Measurements from ENCODE around the gene SLPI.

Gene SLPI

DNA sequence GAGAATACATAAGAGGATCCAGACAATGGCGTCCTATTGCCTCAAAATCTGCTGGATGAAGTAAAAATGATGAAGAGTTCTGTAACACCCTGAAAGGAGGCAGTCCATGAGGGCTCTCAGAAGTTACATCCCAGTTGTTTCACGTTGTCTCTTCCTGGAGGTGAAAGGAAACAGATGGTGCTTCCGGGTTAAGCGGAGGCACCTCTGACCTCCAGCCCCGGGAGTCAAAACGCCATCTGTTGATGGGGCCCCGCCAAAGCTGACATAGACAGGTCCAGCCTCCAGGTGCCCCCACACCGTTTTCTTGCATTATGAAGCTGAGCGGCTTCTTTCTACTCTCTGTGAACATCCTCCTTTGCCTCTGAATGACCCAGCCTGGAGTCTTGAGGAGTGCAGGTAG lies 23.7 kb downstream of the SLPI start:
- H3K4me3 ChIP-seq = no peak overlapping the region
- no peak for DNase-seq
- H3K27ac ChIP-seq = no peak overlapping the region
- no peaks in the 10 kb centered on the region for H3K4me1 ChIP-seq
- no peaks in the 10 kb centered on the region for H3K36me3 ChIP-seq
- intact Hi-C loops (cut with DNase I; ENCODE audit: low total_unique reads) = no loop called here
- TF ChIP-seq, protein P1, sequence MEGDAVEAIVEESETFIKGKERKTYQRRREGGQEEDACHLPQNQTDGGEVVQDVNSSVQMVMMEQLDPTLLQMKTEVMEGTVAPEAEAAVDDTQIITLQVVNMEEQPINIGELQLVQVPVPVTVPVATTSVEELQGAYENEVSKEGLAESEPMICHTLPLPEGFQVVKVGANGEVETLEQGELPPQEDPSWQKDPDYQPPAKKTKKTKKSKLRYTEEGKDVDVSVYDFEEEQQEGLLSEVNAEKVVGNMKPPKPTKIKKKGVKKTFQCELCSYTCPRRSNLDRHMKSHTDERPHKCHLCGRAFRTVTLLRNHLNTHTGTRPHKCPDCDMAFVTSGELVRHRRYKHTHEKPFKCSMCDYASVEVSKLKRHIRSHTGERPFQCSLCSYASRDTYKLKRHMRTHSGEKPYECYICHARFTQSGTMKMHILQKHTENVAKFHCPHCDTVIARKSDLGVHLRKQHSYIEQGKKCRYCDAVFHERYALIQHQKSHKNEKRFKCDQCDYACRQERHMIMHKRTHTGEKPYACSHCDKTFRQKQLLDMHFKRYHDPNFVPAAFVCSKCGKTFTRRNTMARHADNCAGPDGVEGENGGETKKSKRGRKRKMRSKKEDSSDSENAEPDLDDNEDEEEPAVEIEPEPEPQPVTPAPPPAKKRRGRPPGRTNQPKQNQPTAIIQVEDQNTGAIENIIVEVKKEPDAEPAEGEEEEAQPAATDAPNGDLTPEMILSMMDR (IDR thresholded peaks at IDR 0.05) = no peak
- peaks cover 0 to 16% (median 7%) of the 10 kb centered on the region in 3 donors for H3K9me3 ChIP-seq
- peaks cover 0 to 5% of the 10 kb centered on the region in 2 donors for H3K27me3 ChIP-seq

DNA sequence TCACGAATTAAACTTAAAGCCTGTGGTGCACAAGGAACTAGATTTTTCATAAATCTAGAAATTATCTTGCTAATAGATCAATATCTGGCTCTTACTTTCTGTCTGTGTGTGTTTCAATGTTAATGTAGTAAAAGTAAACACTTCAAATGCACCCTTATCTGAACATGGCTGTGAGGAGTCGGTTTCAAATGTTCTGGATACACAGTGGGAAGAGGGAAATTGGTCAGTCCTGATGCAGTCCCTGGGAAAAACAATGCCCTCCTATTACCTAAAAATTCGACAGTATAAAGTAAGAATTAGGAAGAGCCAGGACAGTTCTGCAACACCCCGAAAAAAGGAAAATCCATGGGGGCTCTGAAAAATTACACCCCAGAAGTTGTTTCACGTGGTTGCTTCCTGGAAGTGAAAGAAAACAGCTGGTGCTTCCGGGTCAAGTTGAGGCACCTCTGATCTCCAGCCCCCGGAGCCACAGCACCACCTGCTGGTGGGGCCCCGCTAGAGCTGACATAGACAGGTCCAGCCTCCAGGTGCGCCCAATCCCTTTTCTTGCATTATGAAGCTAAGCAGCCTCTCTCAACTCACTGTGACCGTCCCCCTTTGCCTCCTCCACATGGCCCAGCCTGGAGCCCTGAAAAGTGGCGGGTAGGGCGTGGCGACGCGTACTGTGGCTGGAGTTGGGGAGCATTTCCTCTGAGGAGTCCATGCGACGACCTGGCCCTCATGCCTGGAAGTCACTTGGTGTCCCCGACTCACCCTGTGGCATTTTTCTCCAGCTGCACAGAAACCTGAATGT lies 24.9 kb downstream of the SLPI start:
- Histone ChIP-seq H3K4me1 (no peaks in the 10 kb centered on the region), H3K27me3 (no peaks in the 10 kb centered on the region), H3K36me3 (no peaks in the 10 kb centered on the region), H3K4me3 (no peak overlapping the region), H3K9me3 (peaks cover 0 to 5% (median 0%) of the 10 kb centered on the region in 3 donors), H3K27ac (no peak overlapping the region)
- TF ChIP-seq, protein P1 (IDR thresholded peaks at IDR 0.05) = no peak
- intact Hi-C loops (cut with DNase I; ENCODE audit: low total_unique reads) = no loop called here
- DNase-seq = no peak

DNA sequence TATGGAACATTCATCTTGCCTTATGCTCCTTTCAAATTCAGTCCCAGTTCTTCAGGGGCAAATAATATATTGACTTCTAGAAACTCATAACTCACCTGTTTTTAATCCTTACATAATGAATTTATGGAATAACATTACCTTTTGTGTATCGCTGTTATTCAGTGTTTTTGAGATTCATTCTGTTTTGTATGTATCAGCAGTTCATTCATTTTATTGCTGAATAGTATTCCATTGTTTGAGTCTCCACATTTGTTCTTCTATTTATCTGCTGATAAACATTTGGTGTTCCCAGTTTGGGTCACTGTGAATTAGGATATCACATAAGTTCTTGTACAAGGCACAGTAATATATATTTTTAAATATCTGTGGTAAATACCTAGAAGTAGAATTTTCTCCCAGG lies 28.1 kb downstream of the SLPI start:
- no peak for DNase-seq
- Histone ChIP-seq H3K4me3 (no peak overlapping the region), H3K27ac (no peak overlapping the region), H3K27me3 (no peaks in the 10 kb centered on the region), H3K9me3 (no peaks in the 10 kb centered on the region), H3K4me1 (no peaks in the 10 kb centered on the region), H3K36me3 (no peaks in the 10 kb centered on the region)
- intact Hi-C loops (cut with DNase I; ENCODE audit: low total_unique reads) = no loop called here
- TF ChIP-seq, protein P1 (IDR thresholded peaks at IDR 0.05) = no peak

DNA sequence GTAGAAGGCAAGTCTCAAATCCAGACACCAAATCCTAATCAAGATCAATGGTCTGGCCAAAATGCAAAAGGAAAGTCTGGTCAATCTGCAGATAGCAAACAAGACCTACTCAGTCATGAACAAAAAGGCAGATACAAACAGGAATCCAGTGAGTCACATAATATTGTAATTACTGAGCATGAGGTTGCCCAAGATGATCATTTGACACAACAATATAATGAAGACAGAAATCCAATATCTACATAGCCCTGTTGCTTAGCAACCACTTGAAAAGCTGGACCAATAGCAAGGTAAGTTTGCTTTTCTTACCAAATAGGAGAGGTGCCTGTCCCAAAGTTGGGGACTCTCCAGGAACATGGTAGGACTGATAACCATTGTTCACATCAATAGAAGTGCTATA lies 31.2 kb downstream of the SLPI start:
- intact Hi-C loops (cut with DNase I; ENCODE audit: low total_unique reads) = no loop called here
- no peak for DNase-seq
- Histone ChIP-seq H3K9me3 (no peaks in the 10 kb centered on the region), H3K27me3 (no peaks in the 10 kb centered on the region), H3K27ac (no peak overlapping the region), H3K36me3 (no peaks in the 10 kb centered on the region), H3K4me1 (no peaks in the 10 kb centered on the region), H3K4me3 (no peak overlapping the region)
- TF ChIP-seq, protein P1 (IDR thresholded peaks at IDR 0.05) = no peak

DNA sequence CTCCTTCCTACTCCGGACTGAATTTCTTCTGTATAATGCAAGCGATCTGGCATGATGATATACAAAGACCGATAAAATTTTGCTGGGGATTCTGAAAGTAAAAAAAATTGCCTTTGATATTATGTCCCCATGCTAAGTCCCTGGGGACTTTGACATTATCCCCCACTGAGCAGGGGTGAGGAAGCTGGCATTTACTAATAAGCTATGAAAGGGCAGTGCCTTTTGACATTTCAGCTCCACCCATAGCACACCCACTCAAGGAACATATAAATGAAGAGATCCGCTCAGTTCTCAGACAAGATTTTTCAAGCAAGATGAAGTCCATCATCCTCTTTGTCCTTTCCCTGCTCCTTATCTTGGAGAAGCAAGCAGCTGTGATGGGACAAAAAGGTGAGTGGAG lies 33.3 kb downstream of the SLPI start, which contains the start of gene SEMG2:
Gene SEMG2 (plus strand): TSS at position 298 of the 400 bp plus-strand sequence. CDS start 17 bp downstream, at position 315.
- Histone ChIP-seq H3K36me3 (no peaks in the 10 kb centered on the region), H3K4me1 (no peaks in the 10 kb centered on the region), H3K9me3 (no peaks in the 10 kb centered on the region), H3K27me3 (no peaks in the 10 kb centered on the region), H3K4me3 (no peak within 1 kb of the TSS), H3K27ac (no peak within 1 kb of the TSS)
- no peak for DNase-seq
- TF ChIP-seq, protein P1 (IDR thresholded peaks at IDR 0.05) = no peak
- intact Hi-C loops (cut with DNase I; ENCODE audit: low total_unique reads) = no loop called here

Data from tibial artery (tissue), 4 donors.